HG03521 (cell line): ENCODE results near the gene PRTFDC1.
"Not testable (repeated sequence)": the region's sequence is repeated elsewhere in the genome, so short reads cannot be mapped to it uniquely, and the experiment has no call there.

ENCODE experiments used
- ATAC-seq: cut with Tn5 transposase; IDR thresholded peaks from one replicate; pipeline ENCODE4 v1.9.1; 2021; ENCODE audit warnings: mild to moderate bottlenecking, moderate library complexity; ENCODE audit not compliant: unreplicated experiment

The PRTFDC1 gene

GRCh38 chr10:24952143-24952706 lies at the start of gene PRTFDC1:
PRTFDC1 (minus strand) TSS chr10:24952606; CDS start chr10:24952575, 31 bp downstream.
- ATAC-seq, result no peak

GRCh38 chr10:24998044-24998443 lies 45.6 kb upstream of the PRTFDC1 start:
- no peak for ATAC-seq

- ATAC-seq, result no peak
Observed at GRCh38 chr10:24995072-24995471, 42.7 kb upstream of the PRTFDC1 start.

- ATAC-seq, result no peak
Observed at GRCh38 chr10:24993237-24993958, 41.0 kb upstream of the PRTFDC1 start.

GRCh38 chr10:24992512-24993133 lies 40.2 kb upstream of the PRTFDC1 start:
- no peak for ATAC-seq

GRCh38 chr10:24991298-24991697 lies 38.9 kb upstream of the PRTFDC1 start:
- ATAC-seq, result no peak

GRCh38 chr10:24989867-24990266 lies 37.5 kb upstream of the PRTFDC1 start:
- no peak for ATAC-seq

GRCh38 chr10:24988831-24989640 lies 36.6 kb upstream of the PRTFDC1 start:
- ATAC-seq, result no peak

- ATAC-seq, result no peak
Observed at GRCh38 chr10:24984906-24985305, 32.5 kb upstream of the PRTFDC1 start.

- no peak for ATAC-seq
Observed at GRCh38 chr10:24983946-24984345, 31.5 kb upstream of the PRTFDC1 start.

GRCh38 chr10:24983130-24983529 lies 30.7 kb upstream of the PRTFDC1 start:
- no peak for ATAC-seq

- no peak for ATAC-seq
Observed at GRCh38 chr10:24982319-24983112, 30.1 kb upstream of the PRTFDC1 start.

GRCh38 chr10:24981161-24981710 lies 28.8 kb upstream of the PRTFDC1 start:
- no peak for ATAC-seq

- no peak for ATAC-seq
Observed at GRCh38 chr10:24979685-24980084, 27.3 kb upstream of the PRTFDC1 start.

GRCh38 chr10:24974976-24975375 lies 22.6 kb upstream of the PRTFDC1 start:
- no peak for ATAC-seq

GRCh38 chr10:24973163-24973562 lies 20.8 kb upstream of the PRTFDC1 start:
- no peak for ATAC-seq

- no peak for ATAC-seq
Observed at GRCh38 chr10:24971374-24971773, 19.0 kb upstream of the PRTFDC1 start.

GRCh38 chr10:24969841-24970281 lies 17.5 kb upstream of the PRTFDC1 start:
- ATAC-seq, result no peak

GRCh38 chr10:24968951-24969350 lies 16.5 kb upstream of the PRTFDC1 start:
- not testable (repeated sequence) for ATAC-seq

- ATAC-seq, result no peak
Observed at GRCh38 chr10:24968349-24968748, 15.9 kb upstream of the PRTFDC1 start.
